K562 (cell line): ENCODE data around the gene PAFAH1B2. TPM values are rescaled to one million over a fixed set of nuclear protein-coding genes. Genes with fewer than 3 reads are reported as not detected.

Experiments
- ATAC-seq: fragments of 200-7000 bp; cut with Tn5 transposase; 3 replicates; pipeline ENCODE4 v1.9.1; 2020; ENCODE audit warnings: moderate library complexity
- BruUV-seq: library from RNA; stranded (reverse); fragments of 400-500 nt; replicated peaks from 2 replicates; lab custom pipeline; 2021; lab: Mats Ljungman, UMichigan
- CTCF ChIA-PET: fragments of 300-600 bp; formaldehyde crosslinking; extraction: SDS; loops from one replicate; lab custom pipeline; 2021; ENCODE audit warnings: low intra/inter-chr PET ratio; lab: Yijun Ruan, JAX
- POLR2A ChIA-PET: fragments of 300-600, 350-650 bp; sonication (Branson Sonifier 250); formaldehyde crosslinking; extraction: SDS; loops from one replicate; lab custom pipeline; 2021; ENCODE audit warnings: antibody characterized with exemption, inconsistent platforms; lab: Yijun Ruan, JAX
- DNase-seq, 4 experiments: peaks; one replicate each; pipeline versions ENCODE4 v3.0.0 to v3.0.0-alpha.2; 2011 to 2018; ENCODE audit warnings: low spot score in 3 of 4, mixed read lengths in 3 of 4; ENCODE audit errors: extremely low read depth in 1 of 4
- FAIRE-seq: peaks from 2 replicates; lab custom pipeline; 2011; peaks lifted over from hg19 to GRCh38; lab: Jason Lieb, UNC
- H2AFZ ChIP-seq: 2 replicates; pipeline ENCODE4 v1.6.0; 2011; ENCODE audit warnings: low read depth, low read length, control low read depth, inconsistent platforms
- H3K27ac ChIP-seq: fragments of 200-600 bp; 3 replicates; pipeline ENCODE4 v1.8.0; 2011; ENCODE audit warnings: low read depth, mild to moderate bottlenecking, control low read depth, inconsistent platforms, low read length, moderate library complexity, mixed read lengths; ENCODE audit errors: extremely low read depth
- H3K27me3 ChIP-seq, 2 experiments: fragments of 300-600 bp in 1 of 2; 2 replicates in 1 of 2; 3 replicates in 1 of 2; pipeline versions ENCODE4 v1.6.0 to v1.8.0; 2011; ENCODE audit warnings: inconsistent platforms in 2 of 2, low read length in 2 of 2, mild to moderate bottlenecking in 1 of 2, mixed read lengths in 1 of 2, moderate library complexity in 1 of 2; ENCODE audit not compliant: control insufficient read depth in 2 of 2, insufficient read depth in 2 of 2
- H3K36me3 ChIP-seq: fragments of 300-600 bp; 3 replicates; pipeline ENCODE4 v1.8.0; 2011; ENCODE audit warnings: mild to moderate bottlenecking, low read length, inconsistent platforms; ENCODE audit not compliant: control insufficient read depth, insufficient read depth
- H3K4me1 ChIP-seq, 2 experiments: fragments of 200-600 bp in 1 of 2; replicated peaks in 1 of 2; 2 replicates in 1 of 2; 3 replicates in 1 of 2; pipeline versions ENCODE4 v1.5.1 to v1.8.0; 2011; ENCODE audit warnings: inconsistent platforms in 2 of 2, low read length in 2 of 2, mild to moderate bottlenecking in 1 of 2, mixed read lengths in 1 of 2, moderate library complexity in 1 of 2; ENCODE audit not compliant: control insufficient read depth in 2 of 2, insufficient read depth in 2 of 2
- H3K4me2 ChIP-seq: 2 replicates; pipeline ENCODE4 v1.6.1; 2011; ENCODE audit warnings: low read length, control low read depth, inconsistent platforms, mixed read lengths; ENCODE audit not compliant: insufficient read depth
- H3K4me3 ChIP-seq: fragments of 200-600 bp; sonication (generic), shearing (Covaris generic); 2 replicates; pipeline ENCODE4 v1.5.1; 2016; ENCODE audit warnings: control low read depth, inconsistent platforms
- H3K79me2 ChIP-seq: fragments of 200-600 bp; 3 replicates; pipeline ENCODE4 v1.8.0; 2011; ENCODE audit warnings: low read length, inconsistent platforms; ENCODE audit not compliant: control insufficient read depth, insufficient read depth
- H3K9ac ChIP-seq, 2 experiments: 2 replicates each; pipeline versions ENCODE4 v1.6.0 to v1.6.1; 2011; ENCODE audit warnings: low read depth in 2 of 2, low read length in 2 of 2, control low read depth in 1 of 2, inconsistent platforms in 1 of 2, mild to moderate bottlenecking in 1 of 2, mixed read lengths in 1 of 2; ENCODE audit not compliant: insufficient read depth in 1 of 2
- H3K9me1 ChIP-seq: one replicate; pipeline ENCODE4 v1.6.0; 2011; ENCODE audit warnings: inconsistent platforms, mild to moderate bottlenecking, low read length, moderate library complexity; ENCODE audit not compliant: control insufficient read depth, insufficient read depth
- H3K9me3 ChIP-seq: replicated peaks from 2 replicates; pipeline ENCODE4 v1.5.1; 2011; ENCODE audit warnings: low read depth, low read length, inconsistent platforms; ENCODE audit not compliant: control insufficient read depth, insufficient read depth
- H4K20me1 ChIP-seq: replicated peaks from 2 replicates; pipeline ENCODE4 v1.6.1; 2011; ENCODE audit warnings: low read length, inconsistent platforms, mixed read lengths; ENCODE audit not compliant: control insufficient read depth, insufficient read depth
- ATF7 ChIP-seq: fragments of 450-650 bp; IDR thresholded peaks from 2 replicates; pipeline ENCODE4 v1.7.1; 2014; ENCODE audit warnings: mild to moderate bottlenecking, moderate library complexity
- DNMT1 ChIP-seq: fragments of 450-650 bp; IDR thresholded peaks from 2 replicates; pipeline ENCODE4 v1.6.1; 2016; ENCODE audit warnings: antibody characterized with exemption, mild to moderate bottlenecking
- JUN ChIP-seq, 2 experiments: sonication (generic) in 1 of 2; formaldehyde crosslinking in 1 of 2; IDR thresholded peaks; 2 replicates each; pipeline versions ENCODE4 v1.6.1 to v1.8.0; 2012 to 2022; ENCODE audit warnings: borderline replicate concordance in 2 of 2, mild to moderate bottlenecking in 2 of 2, improper control_type of control experiment in 1 of 2, low read depth in 1 of 2, low read length in 1 of 2, missing genetic modification reagents in 1 of 2
- MXI1 ChIP-seq: IDR thresholded peaks from 2 replicates; pipeline ENCODE4 v1.6.1; 2011; ENCODE audit warnings: low read depth, mild to moderate bottlenecking, improper control_type of control experiment, low read length
- NFE2L1 ChIP-seq: fragments of 450-650 bp; IDR thresholded peaks from 2 replicates; pipeline ENCODE4 v1.6.1; 2016; ENCODE audit warnings: missing genetic modification characterization, low read depth, mild to moderate bottlenecking, missing compliant biosample characterization, moderate library complexity, borderline replicate concordance
- NR4A1 ChIP-seq, 2 experiments: fragments of 250-450 bp in 1 of 2; fragments of 450-650 bp in 1 of 2; sonication (Bioruptor Pico) in 1 of 2; IDR thresholded peaks; 2 replicates each; pipeline versions ENCODE4 v1.4.0 to v1.6.1; 2016 to 2020; ENCODE audit warnings: mild to moderate bottlenecking in 2 of 2, missing compliant biosample characterization in 1 of 2, missing genetic modification characterization in 1 of 2, moderate library complexity in 1 of 2
- PTBP1 ChIP-seq: fragments of 200-400 bp; formaldehyde crosslinking; IDR thresholded peaks from 2 replicates; pipeline ENCODE4 v1.6.1; 2017; ENCODE audit warnings: low read depth, low read length
- RBM14 ChIP-seq: fragments of 200-400 bp; formaldehyde crosslinking; IDR thresholded peaks from 2 replicates; pipeline ENCODE4 v1.6.1; 2018; ENCODE audit warnings: low read depth, mild to moderate bottlenecking, low read length, moderate library complexity, borderline replicate concordance; ENCODE audit not compliant: insufficient read depth
- RBM25 ChIP-seq: fragments of 200-400 bp; formaldehyde crosslinking; IDR thresholded peaks from 2 replicates; pipeline ENCODE4 v1.6.1; 2018; ENCODE audit warnings: low read length, low read depth, moderate library complexity; ENCODE audit not compliant: severe bottlenecking
- SMC3 ChIP-seq: conservative IDR thresholded peaks from 2 replicates; pipeline ENCODE4 v1.6.1; 2011; ENCODE audit warnings: low read depth, low read length, improper control_type of control experiment; ENCODE audit not compliant: insufficient read depth
- TBL1XR1 ChIP-seq, 2 experiments: IDR thresholded peaks; 2 replicates each; pipeline ENCODE4 v1.6.1; 2012; ENCODE audit warnings: improper control_type of control experiment in 2 of 2, low read length in 2 of 2, mild to moderate bottlenecking in 1 of 2
- VEZF1 ChIP-seq: fragments of 200-800 bp; sonication (Bioruptor generic); IDR thresholded peaks from 2 replicates; pipeline ENCODE4 v1.6.1; 2017; ENCODE audit warnings: missing genetic modification characterization, missing compliant biosample characterization
- ZC3H4 ChIP-seq: sonication (generic); formaldehyde crosslinking; IDR thresholded peaks from 2 replicates; pipeline ENCODE4 v1.9.0; 2021; ENCODE audit warnings: missing genetic modification reagents, borderline replicate concordance
- ZFX ChIP-seq: sonication (generic); formaldehyde crosslinking; IDR thresholded peaks from 2 replicates; pipeline ENCODE4 v1.8.0; 2022; ENCODE audit warnings: mild to moderate bottlenecking, missing genetic modification reagents, moderate library complexity
- ZNF778 ChIP-seq: fragments of 450-650 bp; formaldehyde crosslinking; IDR thresholded peaks from 2 replicates; pipeline ENCODE4 v1.4.0; 2020; ENCODE audit warnings: mild to moderate bottlenecking, moderate library complexity
- WGBS: fragments of 100-300 bp; shearing (Covaris generic); methylation state at CpG from one replicate; pipeline ENCODE4 v1.1.6; 2016; ENCODE audit warnings: low coverage, mixed read lengths; ENCODE audit not compliant: insufficient coverage; ENCODE audit errors: missing lambda C conversion rate; 5-methylcytosine and 5-hydroxymethylcytosine counted together
- in situ Hi-C: fragments of 300-500 bp; cut with MboI; formaldehyde crosslinking; loops from 4 replicates; pipeline ENCODE4 v1.15.0; 2018; ENCODE audit warnings: inconsistent platforms, mixed read lengths
- intact Hi-C: fragments of 100-400 bp; cut with micrococcal nuclease; formaldehyde crosslinking; loops from 2 replicates; pipeline ENCODE4 v1.14.2; 2022
- polyA plus RNA-seq, 8 experiments: library from polyadenylated mRNA; depleted of rRNA in 4 of 8; stranded (reverse) in 5 of 8; unstranded in 3 of 8; fragments of >200 nt; fragmentation: Nextera tagmentation in 2 of 8; fragmentation: Illumina TruSeq in 1 of 8; extraction: Ambion mirVana in 2 of 8; extraction: Trizol in 1 of 8; gene quantifications; 2 replicates each; pipeline versions ENCODE4 v1.2.1 to v1.2.3, GENCODE V29; 2011 to 2014; ENCODE audit warnings: inconsistent platforms in 1 of 8, missing spikeins in 1 of 8
- total RNA-seq, 7 experiments: library from RNA; depleted of rRNA in 6 of 7; stranded (reverse); fragments of >200 nt in 6 of 7; fragmentation: Illumina TruSeq in 2 of 7; extraction: Trizol in 2 of 7; gene quantifications; 2 replicates each; pipeline versions ENCODE4 v1.2.1 to v1.2.3, GENCODE V29; 2011 to 2021; ENCODE audit warnings: low replicate concordance in 1 of 7
- TF ChIP-seq, protein P1 (sequence below): fragments of 450-650 bp; formaldehyde crosslinking; IDR thresholded peaks from 2 replicates; pipeline ENCODE4 v1.4.0; 2020; ENCODE audit warnings: mild to moderate bottlenecking, moderate library complexity

The PAFAH1B2 gene
- total and polyA plus RNA-seq, 9 of the 15 experiments (the other 6 are each of a cell fraction or from before 2014, with no cell fraction given): 27.8 to 94.7 (median 64.9) TPM

DNA sequence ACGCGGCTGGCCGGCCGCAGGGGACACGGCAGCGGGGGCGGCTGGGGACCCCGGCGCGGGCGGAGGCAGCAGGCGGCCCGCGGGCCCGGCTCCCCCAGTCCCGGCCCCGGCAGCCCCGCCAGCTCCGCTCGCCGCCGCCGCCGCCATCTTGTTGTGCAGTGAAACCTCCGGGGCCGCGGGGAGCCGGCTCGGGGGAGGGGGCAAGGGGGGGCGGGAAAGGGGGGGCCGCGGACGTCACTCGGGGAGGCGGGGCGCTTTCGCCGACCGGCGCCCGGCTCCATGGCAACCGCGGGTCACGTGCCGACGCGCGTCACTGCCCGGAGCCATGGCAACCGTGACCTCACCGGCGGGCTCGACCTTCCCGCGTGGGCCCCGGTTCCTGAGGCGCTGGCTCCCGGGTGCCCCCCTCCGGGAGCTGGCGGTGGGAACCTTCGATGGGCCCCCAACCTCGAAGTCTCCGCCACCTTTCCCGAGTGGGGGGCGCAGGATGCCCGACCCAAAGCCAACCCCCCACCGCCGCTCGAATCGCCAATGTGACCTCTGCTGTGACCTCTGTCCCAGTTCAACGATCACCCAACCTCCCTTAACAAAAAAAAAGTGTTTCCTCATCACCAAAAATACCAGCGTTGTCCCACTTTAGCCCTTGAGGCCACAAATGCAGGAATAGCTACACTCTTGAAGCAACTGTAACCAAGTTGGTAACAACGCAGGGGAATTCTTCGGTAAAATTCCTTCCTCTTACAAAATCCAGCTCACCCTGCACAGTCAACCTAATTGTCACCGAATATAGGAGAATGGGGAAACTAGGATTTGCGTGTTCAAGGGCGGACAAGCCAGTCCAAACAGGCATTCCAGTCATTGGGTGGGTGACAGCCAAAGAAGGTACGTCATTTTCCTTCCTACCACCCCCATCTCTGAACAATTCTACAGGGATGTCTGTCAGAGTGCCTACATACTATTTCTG is 45.5 kb upstream of the PAFAH1B2 start, which contains the start of gene SIK3:
TSS of gene SIK3 (minus strand) at position 160 of the 964 bp plus-strand sequence. CDS start at position 147, 13 bp downstream.
- H3K4me2 ChIP-seq: peak within 1 kb of the TSS; percentile 82
- intact Hi-C loops: loop anchor here (5.0 kb wide), 3 partner anchors 86 to 201 kb away; no protein-coding TSS in a partner anchor
- BruUV-seq: no TSS peak
- H3K4me3 ChIP-seq: peak within 1 kb of the TSS; percentile 91
- in situ Hi-C loops: no loop called here
- no peaks in the 10 kb centered on the region for H3K9me3 ChIP-seq
- peak within 1 kb of the TSS; percentile 74 to 97 for H3K9ac ChIP-seq
- ChIA-PET POLR2A (interaction anchor here (0.6 to 2.4 kb wide), 9 partner anchors 11 to 307 kb away, joined by 3 to 8 read pairs (median 3); partner anchors contain the start of gene APOA5), CTCF (interaction anchor here (0.6 to 1.9 kb wide), 2 partner anchors 35 to 219 kb away, joined by 4 to 8 read pairs; no protein-coding TSS in a partner anchor)
- no peaks in the 10 kb centered on the region for H3K9me1 ChIP-seq
- peak within 1 kb of the TSS; percentile 91 for H3K27ac ChIP-seq
- H4K20me1 ChIP-seq: peaks cover 32% of the 10 kb centered on the region
- H2AFZ ChIP-seq: peak within 1 kb of the TSS; percentile 95
- peaks cover 22 to 34% of the 10 kb centered on the region in 2 experiments for H3K4me1 ChIP-seq
- ATAC-seq: peak; percentile 82
- peaks cover 45% of the 10 kb centered on the region for H3K79me2 ChIP-seq
- peak; percentile 51 for FAIRE-seq
- 18% methylated on average over 21 of the region's 78 CpGs for WGBS
- no peaks in the 10 kb centered on the region; the same call in 2 of the 3 replicates for H3K36me3 ChIP-seq
- no peaks in the 10 kb centered on the region for H3K27me3 ChIP-seq
- DNase-seq: peak; percentile 95 to 98 (median 98)
- TF ChIP-seq TBL1XR1 (IDR thresholded peaks at IDR 0.05; ENCODE audit: low read length in 2 of 2): peak; percentile 32 to 45; a peak in 1 of 4 replicates
- peak; percentile 100 for TF ChIP-seq VEZF1 (CRISPR knock-in tag)
- TF ChIP-seq, protein P1, sequence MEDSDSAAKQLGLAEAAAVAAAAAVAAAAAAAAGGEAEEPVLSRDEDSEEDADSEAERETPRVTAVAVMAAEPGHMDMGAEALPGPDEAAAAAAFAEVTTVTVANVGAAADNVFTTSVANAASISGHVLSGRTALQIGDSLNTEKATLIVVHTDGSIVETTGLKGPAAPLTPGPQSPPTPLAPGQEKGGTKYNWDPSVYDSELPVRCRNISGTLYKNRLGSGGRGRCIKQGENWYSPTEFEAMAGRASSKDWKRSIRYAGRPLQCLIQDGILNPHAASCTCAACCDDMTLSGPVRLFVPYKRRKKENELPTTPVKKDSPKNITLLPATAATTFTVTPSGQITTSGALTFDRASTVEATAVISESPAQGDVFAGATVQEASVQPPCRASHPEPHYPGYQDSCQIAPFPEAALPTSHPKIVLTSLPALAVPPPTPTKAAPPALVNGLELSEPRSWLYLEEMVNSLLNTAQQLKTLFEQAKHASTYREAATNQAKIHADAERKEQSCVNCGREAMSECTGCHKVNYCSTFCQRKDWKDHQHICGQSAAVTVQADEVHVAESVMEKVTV (CRISPR knock-in tag): peak; percentile 40
- TF ChIP-seq ZFX (CRISPR knock-in tag): peak; percentile 68
- no peak for TF ChIP-seq ZNF778 (CRISPR knock-in tag)
- no peak for TF ChIP-seq DNMT1
- TF ChIP-seq RBM14: no peak
- TF ChIP-seq JUN (IDR thresholded peaks at IDR 0.05; ENCODE audit: borderline replicate concordance, low read depth, low read length): peak; percentile 46; the same call in 1 of the 2 replicates
- peak; percentile 78; the same call in 1 of the 2 replicates for TF ChIP-seq JUN (CRISPR knock-in tag; IDR thresholded peaks at IDR 0.05; ENCODE audit: borderline replicate concordance)
- TF ChIP-seq NFE2L1: no peak
- TF ChIP-seq NR4A1 (CRISPR knock-in tag; IDR thresholded peaks at IDR 0.05): peak; percentile 47; the same call in 1 of the 2 replicates
- 0 out of 2 replicates have a peak, but pooled peaks have one; percentile 25 for TF ChIP-seq NR4A1 (tag; IDR thresholded peaks at IDR 0.05)
- TF ChIP-seq SMC3: peak; percentile 46; the same call in 1 of the 2 replicates
- peak; percentile 99 for TF ChIP-seq MXI1
- peak; percentile 91 for TF ChIP-seq ATF7
- peak; percentile 81; the same call in 1 of the 2 replicates for TF ChIP-seq ZC3H4
- peak; percentile 75 for TF ChIP-seq RBM25
- no peak for TF ChIP-seq PTBP1
